Spleen (tissue), 7 donors: ENCODE results near the gene KLHL33.

Source experiments
- CTCF ChIP-seq, 11 experiments: fragments of 200-600 bp in 7 of 11; fragments of 450-650 bp in 4 of 11; sonication (generic) in 4 of 11; IDR thresholded peaks in 8 of 11; conservative IDR thresholded peaks in 3 of 11; 1 replicate in 7 of 11; 2 replicates in 4 of 11; pipeline versions ENCODE4 v1.4.0 to v1.8.0; 2016 to 2021; ENCODE audit warnings: antibody characterized with exemption in 11 of 11, inconsistent platforms in 4 of 11, mild to moderate bottlenecking in 1 of 11
- POLR2A ChIP-seq, 3 donors: fragments of 450-650 bp; IDR thresholded peaks; one replicate each; pipeline ENCODE4 v1.5.1; 2017; ENCODE audit warnings: antibody characterized with exemption in 3 of 3, mild to moderate bottlenecking in 1 of 3
- POLR2AphosphoS5 ChIP-seq, 3 donors: sonication (generic); formaldehyde crosslinking; IDR thresholded peaks; one replicate each; pipeline ENCODE4 v1.5.1; 2017; ENCODE audit warnings: antibody characterized with exemption in 3 of 3
- donor health status: DM: no; HTN: no; CAD: no; lungs with moderate emphysema.
- donor health status: DM: no; HTN: no; CAD: no.
- donor health status: DM: no; HTN: no; CAD: no.

GRCh38 chr14:20418501-20418909 is 17.5 kb downstream of the KLHL33 start:
- no peak for TF ChIP-seq CTCF (IDR thresholded peaks at IDR 0.05 in 8 of 11, conservative IDR thresholded peaks at IDR 0.05 in 3 of 11)
- no peak for TF ChIP-seq POLR2A (IDR thresholded peaks at IDR 0.05)
- TF ChIP-seq POLR2AphosphoS5 (IDR thresholded peaks at IDR 0.05): no peak
